Renal cortex interstitium (tissue), 11 donors: ENCODE results near the gene SEMA5A. TPM values are rescaled to one million over a fixed set of nuclear protein-coding genes. Genes with fewer than 3 reads are reported as not detected.
A peak's percentile ranks its signal among the peaks of the same experiment; 100 is the strongest.

Experiments
- DNase-seq, 11 donors: peaks; one replicate each; pipeline ENCODE4 v3.0.0-alpha.2; 2013; ENCODE audit warnings: low read depth in 9 of 11, low spot score in 4 of 11; ENCODE audit errors: extremely low read depth in 1 of 11
- polyA plus RNA-seq, 3 donors: library from polyadenylated mRNA; unstranded; fragments of 120-200 nt; gene quantifications; one replicate each; pipeline ENCODE4 v1.2.1, GENCODE V29; 2013; ENCODE audit not compliant: insufficient read length in 3 of 3

SEMA5A gene
- polyA plus RNA-seq, 3 donors: 37.3 to 47.1 (median 44.4) TPM

GRCh38 chr5:9490494-9491097, 55.3 kb downstream of the SEMA5A start:
- no peak for DNase-seq

GRCh38 chr5:9483779-9484178, 62.1 kb downstream of the SEMA5A start:
- DNase-seq: no peak

GRCh38 chr5:9483243-9483642, 62.6 kb downstream of the SEMA5A start:
- no peak for DNase-seq

- no peak for DNase-seq
These were observed 63.5 kb downstream of the SEMA5A start for GRCh38 chr5:9482381-9482780.

- DNase-seq: no peak
These were observed 65.4 kb downstream of the SEMA5A start for GRCh38 chr5:9480499-9480898.

GRCh38 chr5:9479990-9480389, 65.9 kb downstream of the SEMA5A start:
- DNase-seq: no peak

GRCh38 chr5:9479361-9479760, 66.5 kb downstream of the SEMA5A start:
- no peak for DNase-seq

GRCh38 chr5:9477537-9477936, 68.3 kb downstream of the SEMA5A start:
- DNase-seq: no peak

- no peak for DNase-seq
These were observed 71.5 kb downstream of the SEMA5A start for GRCh38 chr5:9474219-9475002.

- DNase-seq: no peak
These were observed 72.3 kb downstream of the SEMA5A start for GRCh38 chr5:9473624-9474023.

- DNase-seq: no peak
These were observed 75.5 kb downstream of the SEMA5A start for GRCh38 chr5:9470410-9470809.

- DNase-seq: no peak
These were observed 77.9 kb downstream of the SEMA5A start for GRCh38 chr5:9468060-9468388.

- no peak for DNase-seq
These were observed 78.4 kb downstream of the SEMA5A start for GRCh38 chr5:9467199-9468059.

- DNase-seq: no peak
These were observed 79.2 kb downstream of the SEMA5A start for GRCh38 chr5:9466697-9467096.

GRCh38 chr5:9464478-9464877, 81.4 kb downstream of the SEMA5A start:
- DNase-seq: no peak

- no peak for DNase-seq
These were observed 83.8 kb downstream of the SEMA5A start for GRCh38 chr5:9462109-9462508.

- DNase-seq: no peak
These were observed 84.8 kb downstream of the SEMA5A start for GRCh38 chr5:9460885-9461645.

GRCh38 chr5:9456435-9457042, 89.3 kb downstream of the SEMA5A start:
- DNase-seq: peak in 3 of 11 donors; percentile 18 to 22 (median 19)
